AG09309 (cell line): Measurements from ENCODE around the gene HAND1.

Experiments used
- DNase-seq: peaks from one replicate; pipeline ENCODE4 v3.0.0-alpha.2; 2010; ENCODE audit warnings: low read depth
- H3K4me3 ChIP-seq: 2 replicates; pipeline ENCODE4 v1.5.1; 2011; ENCODE audit warnings: mild to moderate bottlenecking, low read depth, low read length, moderate library complexity; ENCODE audit not compliant: control insufficient read depth
- TF ChIP-seq, protein P1 (sequence below): IDR thresholded peaks from 2 replicates; pipeline ENCODE4 v1.5.1; 2011; ENCODE audit warnings: mild to moderate bottlenecking, low read depth, low read length, inconsistent platforms; ENCODE audit not compliant: insufficient read depth, control insufficient read depth; ENCODE audit errors: missing control alignments

Gene HAND1

DNA sequence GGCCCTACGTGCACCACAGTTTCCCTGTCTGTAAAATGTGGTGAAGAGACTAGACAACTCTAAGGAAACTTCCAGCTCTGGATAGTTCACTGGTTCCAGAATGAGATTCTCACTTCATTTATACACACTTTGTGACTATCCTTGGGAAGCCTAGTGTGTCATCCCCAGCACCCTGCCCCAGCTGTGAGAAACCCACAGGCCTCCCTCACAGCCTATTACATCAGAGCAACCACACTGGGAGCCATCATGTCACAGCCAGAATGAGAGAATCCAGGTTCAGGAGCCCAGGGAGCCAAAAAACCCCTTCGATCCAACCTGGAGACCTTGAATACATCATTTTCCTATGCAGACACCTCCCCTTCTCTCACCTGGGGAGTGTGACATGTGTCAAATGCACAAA lies 21.0 kb upstream of the HAND1 start:
- DNase-seq: no peak
- H3K4me3 ChIP-seq: no peak overlapping the region
- TF ChIP-seq, protein P1, sequence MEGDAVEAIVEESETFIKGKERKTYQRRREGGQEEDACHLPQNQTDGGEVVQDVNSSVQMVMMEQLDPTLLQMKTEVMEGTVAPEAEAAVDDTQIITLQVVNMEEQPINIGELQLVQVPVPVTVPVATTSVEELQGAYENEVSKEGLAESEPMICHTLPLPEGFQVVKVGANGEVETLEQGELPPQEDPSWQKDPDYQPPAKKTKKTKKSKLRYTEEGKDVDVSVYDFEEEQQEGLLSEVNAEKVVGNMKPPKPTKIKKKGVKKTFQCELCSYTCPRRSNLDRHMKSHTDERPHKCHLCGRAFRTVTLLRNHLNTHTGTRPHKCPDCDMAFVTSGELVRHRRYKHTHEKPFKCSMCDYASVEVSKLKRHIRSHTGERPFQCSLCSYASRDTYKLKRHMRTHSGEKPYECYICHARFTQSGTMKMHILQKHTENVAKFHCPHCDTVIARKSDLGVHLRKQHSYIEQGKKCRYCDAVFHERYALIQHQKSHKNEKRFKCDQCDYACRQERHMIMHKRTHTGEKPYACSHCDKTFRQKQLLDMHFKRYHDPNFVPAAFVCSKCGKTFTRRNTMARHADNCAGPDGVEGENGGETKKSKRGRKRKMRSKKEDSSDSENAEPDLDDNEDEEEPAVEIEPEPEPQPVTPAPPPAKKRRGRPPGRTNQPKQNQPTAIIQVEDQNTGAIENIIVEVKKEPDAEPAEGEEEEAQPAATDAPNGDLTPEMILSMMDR: no peak

DNA sequence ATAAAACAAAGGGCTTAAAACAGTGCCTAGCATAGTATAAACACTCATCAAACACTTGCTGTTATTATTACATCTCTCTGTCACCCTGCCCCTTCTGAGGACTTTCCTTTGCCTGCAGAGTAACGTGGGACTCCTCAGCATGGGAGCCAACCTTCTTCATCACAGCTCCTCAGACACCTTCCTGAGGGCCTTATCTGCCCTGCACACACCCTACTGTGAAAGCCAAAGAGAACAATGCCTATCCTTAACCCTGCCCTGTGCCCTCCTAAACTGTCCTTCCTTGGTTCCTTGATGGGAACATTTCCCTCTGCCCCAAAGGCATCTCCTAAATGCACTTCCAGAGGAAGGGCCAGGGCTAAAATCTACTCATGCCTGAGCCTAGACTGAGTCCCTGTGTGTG lies 20.6 kb upstream of the HAND1 start:
- DNase-seq: no peak
- TF ChIP-seq, protein P1: no peak
- no peak overlapping the region for H3K4me3 ChIP-seq

- H3K4me3 ChIP-seq: no peak overlapping the region
- DNase-seq: no peak
- TF ChIP-seq, protein P1: no peak
Measured at GRCh38 chr5:154494036-154494435, 16.0 kb upstream of the HAND1 start.

DNA sequence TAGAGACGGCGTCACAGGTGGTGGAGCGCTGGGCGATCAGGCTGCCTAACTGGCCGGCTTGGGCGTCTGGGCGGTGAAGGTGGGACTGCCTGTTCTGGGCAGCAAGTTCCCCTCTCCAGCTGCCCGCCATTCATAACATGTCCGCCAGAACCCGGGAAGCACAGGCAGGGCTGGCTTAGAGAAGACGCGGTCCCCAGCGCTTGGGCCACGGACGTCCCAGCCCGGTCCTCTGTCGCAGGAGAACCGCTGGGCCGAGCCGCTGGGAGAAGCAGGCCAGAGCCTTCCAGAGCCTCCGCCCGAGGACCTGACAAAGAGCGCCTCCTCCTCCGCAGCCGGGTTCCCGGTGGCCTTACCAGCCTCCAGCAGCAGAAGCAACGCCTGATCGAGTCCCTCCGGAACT lies 15.2 kb upstream of the HAND1 start:
- no peak overlapping the region for H3K4me3 ChIP-seq
- TF ChIP-seq, protein P1: no peak
- no peak for DNase-seq

DNA sequence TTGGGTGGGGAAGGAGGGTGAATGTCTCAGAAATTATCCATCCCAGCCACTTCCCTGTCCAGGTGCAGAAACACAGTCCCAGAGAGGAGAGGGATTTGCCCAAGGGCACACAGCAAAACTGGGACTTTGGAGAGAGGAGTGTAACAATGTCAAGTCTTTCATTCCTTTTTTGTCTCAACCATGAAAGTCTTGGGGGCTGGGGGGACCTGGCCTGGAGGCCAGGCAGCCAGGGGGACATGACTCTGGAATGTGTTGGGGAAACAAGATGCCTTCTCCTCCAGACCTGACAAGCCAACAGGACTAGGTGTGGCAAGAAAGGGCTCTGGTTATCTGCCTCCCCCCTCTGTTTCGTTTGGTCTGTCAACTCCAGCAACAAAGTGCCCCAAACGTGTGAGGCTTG lies 13.9 kb upstream of the HAND1 start:
- DNase-seq: no peak
- no peak overlapping the region for H3K4me3 ChIP-seq
- TF ChIP-seq, protein P1: no peak

GRCh38 chr5:154487541-154487940 lies 9.5 kb upstream of the HAND1 start:
- TF ChIP-seq, protein P1: no peak
- DNase-seq: no peak
- no peak overlapping the region for H3K4me3 ChIP-seq

DNA sequence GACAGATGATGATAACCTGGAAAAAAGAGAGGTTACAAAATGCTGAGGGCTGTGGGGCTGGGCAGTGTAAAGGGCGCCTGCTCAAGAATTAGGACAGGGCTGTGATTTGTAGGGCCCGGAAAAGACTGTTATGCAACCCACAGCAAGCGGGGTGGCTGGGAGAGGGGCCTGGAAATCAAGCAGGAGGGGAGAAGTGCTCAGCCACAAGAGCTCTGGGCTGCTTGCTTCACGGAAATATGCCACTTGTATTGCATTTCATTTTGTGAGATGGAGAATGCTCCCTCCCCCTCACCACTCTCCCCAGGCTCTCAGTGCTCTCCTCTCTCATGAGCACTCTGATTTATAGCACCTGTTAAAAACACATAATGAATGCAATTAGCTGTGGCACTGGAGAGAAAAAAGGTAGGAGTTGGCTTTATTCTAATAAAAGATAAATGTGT lies 8.4 kb upstream of the HAND1 start:
- DNase-seq: no peak
- no peak overlapping the region for H3K4me3 ChIP-seq
- TF ChIP-seq, protein P1: no peak
